Middle frontal gyrus (tissue), 1 donor: ENCODE data around the gene DIS3L2.
"Not testable (repeated sequence)": the region's sequence is repeated elsewhere in the genome, so short reads cannot be mapped to it uniquely, and the experiment has no call there.

Experiments
- DNase-seq: peaks from one replicate; pipeline ENCODE4 v3.0.0-alpha.2; 2015; ENCODE audit warnings: low spot score; ENCODE audit errors: extremely low spot score

DIS3L2 gene

GRCh38 chr2:232319803-232320442, 358.4 kb downstream of the DIS3L2 start:
- DNase-seq = no peak

- no peak for DNase-seq
These were observed 358.9 kb downstream of the DIS3L2 start for GRCh38 chr2:232320443-232320803.

- DNase-seq = no peak
These were observed 359.8 kb downstream of the DIS3L2 start for GRCh38 chr2:232321156-232321816.

GRCh38 chr2:232321817-232322559, 360.5 kb downstream of the DIS3L2 start:
- DNase-seq = no peak

- DNase-seq = no peak
These were observed 361.2 kb downstream of the DIS3L2 start for GRCh38 chr2:232322560-232323327.

- no peak for DNase-seq
These were observed 361.8 kb downstream of the DIS3L2 start for GRCh38 chr2:232323328-232323650.

GRCh38 chr2:232323967-232324366, 362.5 kb downstream of the DIS3L2 start:
- DNase-seq = not testable (repeated sequence)

- DNase-seq = no peak
These were observed 363.3 kb downstream of the DIS3L2 start for GRCh38 chr2:232324778-232325177.

- no peak for DNase-seq
These were observed 364.1 kb downstream of the DIS3L2 start for GRCh38 chr2:232325324-232326273.

- not testable (repeated sequence) for DNase-seq
These were observed 365.0 kb downstream of the DIS3L2 start for GRCh38 chr2:232326274-232327104.

GRCh38 chr2:232327105-232328031, 365.9 kb downstream of the DIS3L2 start:
- DNase-seq = no peak

GRCh38 chr2:232328032-232328422, 366.5 kb downstream of the DIS3L2 start:
- no peak for DNase-seq

GRCh38 chr2:232328516-232329460, 367.3 kb downstream of the DIS3L2 start:
- DNase-seq = no peak

GRCh38 chr2:232329716-232330067, 368.2 kb downstream of the DIS3L2 start:
- DNase-seq = no peak

- no peak for DNase-seq
These were observed 368.8 kb downstream of the DIS3L2 start for GRCh38 chr2:232330068-232330999.

- not testable (repeated sequence) for DNase-seq
These were observed 369.5 kb downstream of the DIS3L2 start for GRCh38 chr2:232331061-232331460.

- not testable (repeated sequence) for DNase-seq
These were observed 370.1 kb downstream of the DIS3L2 start for GRCh38 chr2:232331641-232332040.
